Measurements from ENCODE around the gene OR8G5. TPM values are rescaled to one million over a fixed set of nuclear protein-coding genes. Genes with fewer than 3 reads are reported as not detected.
A peak's percentile ranks its signal among the peaks of the same experiment; 100 is the strongest.

The OR8G5 gene
- total RNA-seq, 1 experiment from 2014 or later: 0.26 TPM

GRCh38 chr11:124285610-124286344 lies 29.6 kb downstream of the OR8G5 start:
- BruUV-seq (replicated peaks): no TSS peak
- CTCF ChIA-PET: no interaction called here
- POLR2A ChIA-PET (ENCODE audit: unreplicated experiment): no interaction called here

GRCh38 chr11:124294687-124295086 lies 38.5 kb downstream of the OR8G5 start:
- BruUV-seq (replicated peaks): no TSS peak
- Histone ChIP-seq H3K36me3 (ENCODE audit: low read depth, low read length) (no peaks in the 10 kb centered on the region), H3K4me3 (ENCODE audit: low read length) (no peak overlapping the region), H3K9me3 (ENCODE audit: low read length) (no peaks in the 10 kb centered on the region), H3K9me2 (replicated peaks; ENCODE audit: low read length) (no peaks in the 10 kb centered on the region), H3K4me1 (ENCODE audit: insufficient read depth, low read length) (no peaks in the 10 kb centered on the region), H2AFZ (ENCODE audit: low read length) (no peak overlapping the region), H4K20me1 (ENCODE audit: low read length) (no peaks in the 10 kb centered on the region), H3K27ac (ENCODE audit: low read length) (no peak overlapping the region), H3K79me2 (ENCODE audit: low read length) (no peaks in the 10 kb centered on the region), H3K27me3 (ENCODE audit: low read length) (0 out of 2 replicates have a peak, but pooled peaks cover 4% of the 10 kb centered on the region), H3K9ac (ENCODE audit: low read length) (no peak overlapping the region), H3F3A (ENCODE audit: low read length, unreplicated experiment) (no peaks in the 10 kb centered on the region), H3K4me2 (ENCODE audit: low read length) (no peak overlapping the region)
- no peak for TF ChIP-seq EZH2phosphoT487 (IDR thresholded peaks at IDR 0.05; ENCODE audit: borderline replicate concordance, low read length)
- no peak for TF ChIP-seq CTCF (conservative IDR thresholded peaks at IDR 0.05; ENCODE audit: low read depth, low read length)
- POLR2A ChIA-PET (ENCODE audit: unreplicated experiment): no interaction called here
- ATAC-seq (no peak), DNase-seq (no peak)
- CTCF ChIA-PET: no interaction called here
- intact Hi-C loops (cut with micrococcal nuclease): no loop called here

More at GRCh38 chr11:124285610-124286344, 29.6 kb downstream of the OR8G5 start:
- Histone ChIP-seq H3K36me3 (ENCODE audit: low read depth, low read length) (no peaks in the 10 kb centered on the region), H3K79me2 (ENCODE audit: low read length) (no peaks in the 10 kb centered on the region), H3K4me1 (ENCODE audit: insufficient read depth, low read length) (peaks cover 5% of the 10 kb centered on the region; the same call in 1 of the 2 replicates), H3K27me3 (ENCODE audit: low read length) (no peaks in the 10 kb centered on the region), H3K27ac (ENCODE audit: low read length) (peak overlapping the region; percentile 64), H3F3A (ENCODE audit: low read length, unreplicated experiment) (no peaks in the 10 kb centered on the region), H4K20me1 (ENCODE audit: low read length) (no peaks in the 10 kb centered on the region), H3K4me3 (ENCODE audit: low read length) (no peak overlapping the region), H2AFZ (ENCODE audit: low read length) (no peak overlapping the region), H3K9me3 (ENCODE audit: low read length) (no peaks in the 10 kb centered on the region), H3K9me2 (replicated peaks; ENCODE audit: low read length) (no peaks in the 10 kb centered on the region), H3K9ac (ENCODE audit: low read length) (no peak overlapping the region), H3K4me2 (ENCODE audit: low read length) (no peak overlapping the region)
- intact Hi-C loops (cut with micrococcal nuclease): no loop called here
- ATAC-seq: peak; percentile 76
- TF ChIP-seq EZH2 (IDR thresholded peaks at IDR 0.05; ENCODE audit: low read length, unreplicated experiment) (no peak), EZH2phosphoT487 (IDR thresholded peaks at IDR 0.05; ENCODE audit: borderline replicate concordance, low read length) (no peak), CTCF (conservative IDR thresholded peaks at IDR 0.05; ENCODE audit: low read depth, low read length) (no peak)
- DNase-seq: peak; percentile 70

- POLR2A ChIA-PET (ENCODE audit: unreplicated experiment): no interaction called here
- intact Hi-C loops (cut with micrococcal nuclease): no loop called here
- Histone ChIP-seq H3K9ac (ENCODE audit: low read length) (no peak overlapping the region), H4K20me1 (ENCODE audit: low read length) (no peaks in the 10 kb centered on the region), H3F3A (ENCODE audit: low read length, unreplicated experiment) (no peaks in the 10 kb centered on the region), H3K4me1 (ENCODE audit: insufficient read depth, low read length) (no peaks in the 10 kb centered on the region), H3K36me3 (ENCODE audit: low read depth, low read length) (no peaks in the 10 kb centered on the region), H3K4me2 (ENCODE audit: low read length) (no peak overlapping the region), H3K4me3 (ENCODE audit: low read length) (no peak overlapping the region), H3K9me2 (replicated peaks; ENCODE audit: low read length) (no peaks in the 10 kb centered on the region), H2AFZ (ENCODE audit: low read length) (no peak overlapping the region), H3K9me3 (ENCODE audit: low read length) (no peaks in the 10 kb centered on the region), H3K27ac (ENCODE audit: low read length) (no peak overlapping the region), H3K27me3 (ENCODE audit: low read length) (0 out of 2 replicates have a peak, but pooled peaks cover 10% of the 10 kb centered on the region), H3K79me2 (ENCODE audit: low read length) (no peaks in the 10 kb centered on the region)
- TF ChIP-seq CTCF (conservative IDR thresholded peaks at IDR 0.05; ENCODE audit: low read depth, low read length): no peak
- BruUV-seq (replicated peaks): no TSS peak
- CTCF ChIA-PET: no interaction called here
- no peak for ATAC-seq
- DNase-seq: no peak
Measured at GRCh38 chr11:124296016-124296415, 39.8 kb downstream of the OR8G5 start.

Data from PC-3 (cell line).